ENCODE measurements around the gene ABCA7. TPM values are rescaled to one million over a fixed set of nuclear protein-coding genes. Genes with fewer than 3 reads are reported as not detected.
A peak's percentile ranks its signal among the peaks of the same experiment; 100 is the strongest.

The ABCA7 gene
- total and polyA plus RNA-seq, 2 of the 13 experiments (the other 11 are each of a cell fraction or from before 2014, with no cell fraction given), result 4.4 to 32.4 TPM

DNA sequence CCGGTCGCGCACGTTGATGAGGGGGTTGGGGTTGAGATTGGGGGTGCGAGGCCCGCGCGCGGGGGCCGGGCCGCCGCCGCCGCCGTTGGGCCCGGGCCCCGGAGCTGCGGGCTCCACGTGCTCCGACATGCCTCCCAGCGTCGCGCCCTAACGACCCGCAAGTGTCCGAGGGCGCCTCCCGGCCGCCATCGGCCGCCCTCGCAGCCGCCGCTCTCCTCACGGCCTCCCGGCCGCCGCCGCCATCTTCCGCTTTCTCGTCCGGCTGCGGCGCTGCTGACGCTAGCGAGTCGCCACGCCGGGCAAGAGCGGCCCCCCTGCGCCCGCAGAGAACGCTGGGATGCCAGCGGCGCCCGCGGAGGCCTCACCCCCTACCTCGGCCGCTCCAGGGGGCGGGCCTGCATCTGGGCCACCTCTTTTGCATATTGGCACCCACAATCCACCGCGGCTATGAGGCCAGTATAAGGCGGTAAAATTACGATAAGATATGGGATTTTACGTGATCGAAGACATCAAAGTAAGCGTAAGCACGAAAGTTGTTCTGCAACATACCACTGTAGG is 19.0 kb upstream of the ABCA7 start, which contains the start of gene TMEM259 (continued):
- TF ChIP-seq FIP1L1 (IDR thresholded peaks at IDR 0.05; ENCODE audit: borderline replicate concordance, insufficient read depth, low read depth, low read length) (no peak), ZNF547 (CRISPR knock-in tag; IDR thresholded peaks at IDR 0.05) (no peak; the same call in 1 of the 2 replicates), ZNF337 (CRISPR knock-in tag; IDR thresholded peaks at IDR 0.05; ENCODE audit: borderline replicate concordance, low read depth) (no peak), YY1 (IDR thresholded peaks at IDR 0.05; ENCODE audit: insufficient read depth, insufficient replicate concordance, low read depth, low read length) (peak; percentile 97), HNRNPH1 (optimal IDR thresholded peaks at IDR 0.05; ENCODE audit: low read depth, low read length) (no peak), MTF2 (CRISPR knock-in tag; IDR thresholded peaks at IDR 0.05; ENCODE audit: borderline replicate concordance) (no peak), HOXD1 (CRISPR knock-in tag; IDR thresholded peaks at IDR 0.05) (no peak; the same call in 1 of the 2 replicates), ZNF788 (CRISPR knock-in tag; IDR thresholded peaks at IDR 0.05; ENCODE audit: borderline replicate concordance) (peak; percentile 29; the same call in 1 of the 2 replicates), KAT8 (CRISPR knock-in tag; IDR thresholded peaks at IDR 0.05) (peak; percentile 46; the same call in 1 of the 2 replicates), GTF3A (CRISPR knock-in tag; conservative IDR thresholded peaks at IDR 0.05) (no peak), ZNF607 (CRISPR knock-in tag; IDR thresholded peaks at IDR 0.05; ENCODE audit: borderline replicate concordance) (0 out of 2 replicates have a peak, but pooled peaks have one; percentile 38), KLF9 (CRISPR knock-in tag; IDR thresholded peaks at IDR 0.05; ENCODE audit: low read depth) (no peak), NFE2L1 (CRISPR knock-in tag; IDR thresholded peaks at IDR 0.05; ENCODE audit: borderline replicate concordance) (no peak), DMAP1 (CRISPR knock-in tag; IDR thresholded peaks at IDR 0.05) (peak; percentile 70), ISX (CRISPR knock-in tag; conservative IDR thresholded peaks at IDR 0.05) (no peak), SRY (CRISPR knock-in tag; IDR thresholded peaks at IDR 0.05) (no peak), ZNF660 (CRISPR knock-in tag; IDR thresholded peaks at IDR 0.05; ENCODE audit: borderline replicate concordance, low read depth) (no peak)
- TF ChIP-seq, protein P1, sequence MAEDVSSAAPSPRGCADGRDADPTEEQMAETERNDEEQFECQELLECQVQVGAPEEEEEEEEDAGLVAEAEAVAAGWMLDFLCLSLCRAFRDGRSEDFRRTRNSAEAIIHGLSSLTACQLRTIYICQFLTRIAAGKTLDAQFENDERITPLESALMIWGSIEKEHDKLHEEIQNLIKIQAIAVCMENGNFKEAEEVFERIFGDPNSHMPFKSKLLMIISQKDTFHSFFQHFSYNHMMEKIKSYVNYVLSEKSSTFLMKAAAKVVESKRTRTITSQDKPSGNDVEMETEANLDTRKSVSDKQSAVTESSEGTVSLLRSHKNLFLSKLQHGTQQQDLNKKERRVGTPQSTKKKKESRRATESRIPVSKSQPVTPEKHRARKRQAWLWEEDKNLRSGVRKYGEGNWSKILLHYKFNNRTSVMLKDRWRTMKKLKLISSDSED (CRISPR knock-in tag; IDR thresholded peaks at IDR 0.05), result no peak
- TF ChIP-seq, protein P2, sequence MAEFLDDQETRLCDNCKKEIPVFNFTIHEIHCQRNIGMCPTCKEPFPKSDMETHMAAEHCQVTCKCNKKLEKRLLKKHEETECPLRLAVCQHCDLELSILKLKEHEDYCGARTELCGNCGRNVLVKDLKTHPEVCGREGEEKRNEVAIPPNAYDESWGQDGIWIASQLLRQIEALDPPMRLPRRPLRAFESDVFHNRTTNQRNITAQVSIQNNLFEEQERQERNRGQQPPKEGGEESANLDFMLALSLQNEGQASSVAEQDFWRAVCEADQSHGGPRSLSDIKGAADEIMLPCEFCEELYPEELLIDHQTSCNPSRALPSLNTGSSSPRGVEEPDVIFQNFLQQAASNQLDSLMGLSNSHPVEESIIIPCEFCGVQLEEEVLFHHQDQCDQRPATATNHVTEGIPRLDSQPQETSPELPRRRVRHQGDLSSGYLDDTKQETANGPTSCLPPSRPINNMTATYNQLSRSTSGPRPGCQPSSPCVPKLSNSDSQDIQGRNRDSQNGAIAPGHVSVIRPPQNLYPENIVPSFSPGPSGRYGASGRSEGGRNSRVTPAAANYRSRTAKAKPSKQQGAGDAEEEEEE (CRISPR knock-in tag; IDR thresholded peaks at IDR 0.05; ENCODE audit: borderline replicate concordance), result no peak
- TF ChIP-seq, protein P3, sequence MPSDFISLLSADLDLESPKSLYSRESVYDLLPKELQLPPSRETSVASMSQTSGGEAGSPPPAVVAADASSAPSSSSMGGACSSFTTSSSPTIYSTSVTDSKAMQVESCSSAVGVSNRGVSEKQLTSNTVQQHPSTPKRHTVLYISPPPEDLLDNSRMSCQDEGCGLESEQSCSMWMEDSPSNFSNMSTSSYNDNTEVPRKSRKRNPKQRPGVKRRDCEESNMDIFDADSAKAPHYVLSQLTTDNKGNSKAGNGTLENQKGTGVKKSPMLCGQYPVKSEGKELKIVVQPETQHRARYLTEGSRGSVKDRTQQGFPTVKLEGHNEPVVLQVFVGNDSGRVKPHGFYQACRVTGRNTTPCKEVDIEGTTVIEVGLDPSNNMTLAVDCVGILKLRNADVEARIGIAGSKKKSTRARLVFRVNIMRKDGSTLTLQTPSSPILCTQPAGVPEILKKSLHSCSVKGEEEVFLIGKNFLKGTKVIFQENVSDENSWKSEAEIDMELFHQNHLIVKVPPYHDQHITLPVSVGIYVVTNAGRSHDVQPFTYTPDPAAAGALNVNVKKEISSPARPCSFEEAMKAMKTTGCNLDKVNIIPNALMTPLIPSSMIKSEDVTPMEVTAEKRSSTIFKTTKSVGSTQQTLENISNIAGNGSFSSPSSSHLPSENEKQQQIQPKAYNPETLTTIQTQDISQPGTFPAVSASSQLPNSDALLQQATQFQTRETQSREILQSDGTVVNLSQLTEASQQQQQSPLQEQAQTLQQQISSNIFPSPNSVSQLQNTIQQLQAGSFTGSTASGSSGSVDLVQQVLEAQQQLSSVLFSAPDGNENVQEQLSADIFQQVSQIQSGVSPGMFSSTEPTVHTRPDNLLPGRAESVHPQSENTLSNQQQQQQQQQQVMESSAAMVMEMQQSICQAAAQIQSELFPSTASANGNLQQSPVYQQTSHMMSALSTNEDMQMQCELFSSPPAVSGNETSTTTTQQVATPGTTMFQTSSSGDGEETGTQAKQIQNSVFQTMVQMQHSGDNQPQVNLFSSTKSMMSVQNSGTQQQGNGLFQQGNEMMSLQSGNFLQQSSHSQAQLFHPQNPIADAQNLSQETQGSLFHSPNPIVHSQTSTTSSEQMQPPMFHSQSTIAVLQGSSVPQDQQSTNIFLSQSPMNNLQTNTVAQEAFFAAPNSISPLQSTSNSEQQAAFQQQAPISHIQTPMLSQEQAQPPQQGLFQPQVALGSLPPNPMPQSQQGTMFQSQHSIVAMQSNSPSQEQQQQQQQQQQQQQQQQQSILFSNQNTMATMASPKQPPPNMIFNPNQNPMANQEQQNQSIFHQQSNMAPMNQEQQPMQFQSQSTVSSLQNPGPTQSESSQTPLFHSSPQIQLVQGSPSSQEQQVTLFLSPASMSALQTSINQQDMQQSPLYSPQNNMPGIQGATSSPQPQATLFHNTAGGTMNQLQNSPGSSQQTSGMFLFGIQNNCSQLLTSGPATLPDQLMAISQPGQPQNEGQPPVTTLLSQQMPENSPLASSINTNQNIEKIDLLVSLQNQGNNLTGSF (CRISPR knock-in tag; IDR thresholded peaks at IDR 0.05), result no peak

Data from HepG2 (cell line).